ENCODE results near the gene DCTD.

DCTD gene

DNA sequence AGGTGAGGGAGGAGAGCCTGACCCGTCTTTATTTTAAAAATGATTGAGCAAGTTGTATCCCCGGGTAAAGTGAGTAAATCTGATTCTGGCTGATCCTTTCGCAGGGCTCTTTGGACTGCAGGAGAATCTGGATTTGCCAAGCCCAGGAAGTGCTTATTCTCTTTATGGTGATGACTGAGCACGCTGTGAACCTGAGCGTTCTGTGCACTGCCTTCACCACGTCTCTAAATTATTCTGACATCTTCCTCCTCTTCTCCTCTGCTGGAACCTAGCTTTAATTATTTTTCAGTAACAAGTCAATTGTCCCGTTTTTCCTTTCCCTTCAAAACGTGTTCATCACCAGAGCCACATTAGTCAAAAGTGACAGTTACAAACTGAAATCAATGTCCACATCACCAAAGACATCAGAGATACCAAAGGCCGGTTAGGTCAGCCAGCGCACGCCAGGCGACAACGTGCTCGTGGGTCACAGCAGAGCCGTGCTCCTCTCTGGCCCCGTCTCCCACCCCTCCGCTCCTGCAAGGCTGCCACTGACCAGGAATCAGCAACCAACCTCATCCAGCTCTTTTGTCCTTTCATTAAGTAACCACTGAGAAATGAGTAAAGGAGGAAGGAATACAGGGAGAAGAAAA lies 74.3 kb downstream of the DCTD start:
- DNase-seq (ENCODE audit: low read depth in 3 of 3, low spot score in 1 of 3), result no peak

DNA sequence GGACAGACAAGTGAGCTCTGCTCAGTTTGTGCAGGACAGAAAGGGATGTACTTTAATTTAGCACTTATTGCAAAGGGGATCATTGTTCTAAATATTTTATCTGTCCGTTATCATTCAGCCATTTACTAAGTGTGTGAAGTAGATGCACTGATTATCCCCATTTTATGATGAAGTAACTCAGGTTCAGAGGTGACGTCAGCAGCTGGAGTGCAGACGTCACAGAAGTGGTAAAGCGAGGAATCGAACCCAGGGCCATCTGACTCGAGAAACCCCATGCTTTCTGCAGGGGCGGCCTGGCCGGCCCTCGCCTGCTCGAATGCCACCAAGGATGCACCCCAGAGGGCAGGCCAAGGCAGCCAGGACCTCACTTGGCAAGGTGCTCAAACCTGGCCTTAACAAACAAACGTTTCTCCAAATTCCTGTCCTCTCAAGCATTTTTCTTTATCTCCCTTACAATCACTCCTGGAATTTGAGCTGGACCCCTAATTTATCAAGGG lies 75.0 kb downstream of the DCTD start:
- DNase-seq (ENCODE audit: low read depth in 3 of 3, low spot score in 1 of 3), result no peak

DNA sequence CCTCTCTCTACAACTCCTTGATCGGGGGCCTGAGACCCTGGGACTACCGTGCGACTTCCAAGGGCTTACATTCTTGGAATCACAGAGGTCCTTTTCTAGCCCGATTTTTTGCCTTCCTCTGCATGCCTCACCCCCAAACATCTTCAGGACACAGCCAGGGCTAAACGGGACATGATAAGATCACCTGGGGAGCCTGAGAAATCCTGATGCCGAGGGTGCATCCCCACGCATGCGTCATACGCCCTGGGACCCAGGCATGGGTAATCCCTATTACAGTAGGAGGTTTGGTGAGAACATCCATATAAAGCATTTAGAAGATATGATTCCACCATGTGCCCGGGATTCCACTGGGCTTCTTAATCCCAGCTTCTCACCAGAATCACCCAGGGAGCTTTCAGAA lies 77.1 kb downstream of the DCTD start:
- no peak for DNase-seq (ENCODE audit: low read depth in 3 of 3, low spot score in 1 of 3)
